Measurements from ENCODE around the gene CELSR2.
"Not testable (repeated sequence)": the region's sequence is repeated elsewhere in the genome, so short reads cannot be mapped to it uniquely, and the experiment has no call there.

CELSR2 gene

DNA sequence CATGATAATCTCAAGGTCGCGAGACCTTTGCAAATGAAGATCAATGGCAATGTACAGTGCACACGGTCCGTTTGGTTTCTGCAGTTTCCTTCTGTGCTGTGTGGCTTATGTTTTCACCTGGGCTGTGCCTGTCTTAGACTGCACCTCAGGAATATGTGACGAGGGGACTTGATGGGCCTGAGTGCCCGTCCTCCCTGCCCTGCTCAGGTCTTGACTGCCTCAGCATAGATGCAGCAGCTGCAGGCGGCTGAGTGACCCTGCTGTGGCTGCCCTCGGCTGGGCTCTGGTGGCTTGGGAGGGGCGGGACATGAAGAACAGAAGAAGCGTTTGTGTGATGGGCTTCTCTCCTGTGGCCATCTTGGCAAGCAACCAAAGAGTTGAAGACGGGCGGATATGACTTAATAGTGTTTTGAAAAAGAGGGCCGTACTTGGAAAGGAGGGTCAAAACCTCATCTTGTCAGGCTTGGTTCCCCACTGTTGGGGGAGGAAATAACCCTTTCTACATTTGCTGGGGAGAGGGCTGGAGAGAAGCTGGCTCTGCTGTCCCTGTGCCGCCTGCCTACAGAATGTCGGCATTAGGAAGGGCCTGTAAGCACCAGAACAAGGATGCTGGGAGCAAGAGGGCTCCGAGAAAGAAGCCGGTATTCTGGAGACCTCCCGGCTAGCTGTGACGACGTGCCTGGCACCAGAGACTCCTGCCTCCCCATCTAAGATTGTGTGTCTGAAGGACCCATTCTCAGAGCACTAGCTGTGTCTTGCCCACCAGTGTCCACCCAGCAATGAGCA lies 50.4 kb downstream of the CELSR2 start:
- TF ChIP-seq, protein P1, sequence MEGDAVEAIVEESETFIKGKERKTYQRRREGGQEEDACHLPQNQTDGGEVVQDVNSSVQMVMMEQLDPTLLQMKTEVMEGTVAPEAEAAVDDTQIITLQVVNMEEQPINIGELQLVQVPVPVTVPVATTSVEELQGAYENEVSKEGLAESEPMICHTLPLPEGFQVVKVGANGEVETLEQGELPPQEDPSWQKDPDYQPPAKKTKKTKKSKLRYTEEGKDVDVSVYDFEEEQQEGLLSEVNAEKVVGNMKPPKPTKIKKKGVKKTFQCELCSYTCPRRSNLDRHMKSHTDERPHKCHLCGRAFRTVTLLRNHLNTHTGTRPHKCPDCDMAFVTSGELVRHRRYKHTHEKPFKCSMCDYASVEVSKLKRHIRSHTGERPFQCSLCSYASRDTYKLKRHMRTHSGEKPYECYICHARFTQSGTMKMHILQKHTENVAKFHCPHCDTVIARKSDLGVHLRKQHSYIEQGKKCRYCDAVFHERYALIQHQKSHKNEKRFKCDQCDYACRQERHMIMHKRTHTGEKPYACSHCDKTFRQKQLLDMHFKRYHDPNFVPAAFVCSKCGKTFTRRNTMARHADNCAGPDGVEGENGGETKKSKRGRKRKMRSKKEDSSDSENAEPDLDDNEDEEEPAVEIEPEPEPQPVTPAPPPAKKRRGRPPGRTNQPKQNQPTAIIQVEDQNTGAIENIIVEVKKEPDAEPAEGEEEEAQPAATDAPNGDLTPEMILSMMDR (IDR thresholded peaks at IDR 0.05), result no peak
- TF ChIP-seq ZFX (IDR thresholded peaks at IDR 0.05; ENCODE audit: borderline replicate concordance), result no peak
- H3K27ac ChIP-seq, result no peak overlapping the region

DNA sequence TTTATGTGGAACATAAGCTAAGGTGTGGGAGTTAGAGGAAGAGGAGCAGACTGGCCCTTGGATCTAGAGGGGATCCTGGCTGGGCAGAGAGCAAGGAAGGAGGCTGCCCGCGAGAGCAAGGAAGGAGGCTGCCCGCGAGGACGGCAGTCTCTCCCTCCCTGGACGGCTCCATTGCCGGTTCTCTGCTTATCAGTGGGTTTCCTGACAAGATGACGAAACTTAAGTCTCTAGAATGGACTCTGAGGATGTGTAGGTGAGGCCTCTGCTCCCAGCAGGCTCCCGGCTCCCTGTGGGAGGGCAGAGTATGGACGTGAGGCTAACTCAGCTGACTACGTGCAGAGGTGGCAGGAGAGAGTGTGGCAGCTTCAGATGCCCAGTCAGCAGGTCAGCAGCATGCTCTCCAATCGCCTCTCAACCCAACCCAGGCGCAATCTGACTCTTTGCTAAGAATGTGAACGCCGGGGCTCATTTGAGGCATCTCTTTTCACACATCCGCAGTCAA lies 51.4 kb downstream of the CELSR2 start:
- no peak for TF ChIP-seq ZFX (IDR thresholded peaks at IDR 0.05; ENCODE audit: borderline replicate concordance)
- TF ChIP-seq, protein P1 (IDR thresholded peaks at IDR 0.05), result no peak
- no peak overlapping the region for H3K27ac ChIP-seq

DNA sequence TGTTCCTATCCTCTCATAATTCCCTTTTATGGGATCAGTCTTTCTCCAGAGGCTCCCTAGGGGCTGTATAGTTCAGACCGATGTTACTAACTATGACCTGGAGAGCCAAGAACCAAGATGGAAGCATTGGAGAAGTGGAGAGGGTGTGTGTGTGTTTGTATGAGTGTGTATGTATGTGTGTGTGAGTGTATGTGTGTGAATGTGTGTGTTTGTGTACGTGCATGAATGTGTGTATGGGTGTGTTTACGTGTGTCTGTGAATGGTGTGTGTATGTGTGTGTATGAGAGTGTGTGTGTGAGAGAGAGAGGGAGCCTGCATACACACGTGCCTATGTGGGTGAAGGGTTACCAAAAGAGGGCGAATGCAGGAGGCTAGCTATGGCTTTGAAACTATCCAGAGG lies 52.5 kb downstream of the CELSR2 start:
- no peak overlapping the region for H3K27ac ChIP-seq
- TF ChIP-seq, protein P1 (IDR thresholded peaks at IDR 0.05), result no peak
- TF ChIP-seq ZFX (IDR thresholded peaks at IDR 0.05; ENCODE audit: borderline replicate concordance), result no peak

DNA sequence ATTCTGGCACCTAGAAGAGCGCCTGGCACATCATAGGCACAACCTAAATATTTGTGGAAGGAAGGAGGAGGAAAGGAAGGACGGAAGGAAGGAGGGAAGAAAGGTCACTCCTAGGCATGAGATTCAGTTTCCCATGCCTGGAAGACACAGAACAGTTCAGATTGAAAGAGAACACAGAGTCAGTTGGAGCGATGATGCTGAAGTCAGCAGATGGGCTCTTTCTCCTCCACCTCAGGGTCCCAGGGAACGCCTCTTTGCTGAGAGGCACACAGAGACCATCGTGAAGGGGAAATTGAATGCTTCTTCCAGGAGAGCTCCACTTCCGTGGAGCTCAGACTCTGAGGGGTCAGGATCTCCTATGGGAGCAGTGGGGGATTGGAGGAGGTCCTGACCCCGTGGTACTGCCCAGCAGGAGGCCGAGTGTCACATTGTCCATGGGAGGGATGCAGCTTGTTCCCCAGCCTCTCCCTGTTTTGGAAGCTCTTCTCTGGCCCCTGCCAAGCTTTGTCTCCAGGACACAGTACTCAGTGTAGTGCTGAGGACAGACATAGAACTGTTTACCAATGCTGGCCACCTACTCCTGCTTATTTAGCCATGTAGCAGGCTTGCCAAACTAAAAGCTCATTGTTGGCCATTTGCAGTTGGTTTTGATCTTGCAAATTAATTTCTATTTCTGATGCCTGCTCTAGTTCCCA lies 55.0 kb downstream of the CELSR2 start:
- TF ChIP-seq, protein P1 (IDR thresholded peaks at IDR 0.05), result no peak
- TF ChIP-seq ZFX (IDR thresholded peaks at IDR 0.05; ENCODE audit: borderline replicate concordance), result no peak
- no peak overlapping the region for H3K27ac ChIP-seq

DNA sequence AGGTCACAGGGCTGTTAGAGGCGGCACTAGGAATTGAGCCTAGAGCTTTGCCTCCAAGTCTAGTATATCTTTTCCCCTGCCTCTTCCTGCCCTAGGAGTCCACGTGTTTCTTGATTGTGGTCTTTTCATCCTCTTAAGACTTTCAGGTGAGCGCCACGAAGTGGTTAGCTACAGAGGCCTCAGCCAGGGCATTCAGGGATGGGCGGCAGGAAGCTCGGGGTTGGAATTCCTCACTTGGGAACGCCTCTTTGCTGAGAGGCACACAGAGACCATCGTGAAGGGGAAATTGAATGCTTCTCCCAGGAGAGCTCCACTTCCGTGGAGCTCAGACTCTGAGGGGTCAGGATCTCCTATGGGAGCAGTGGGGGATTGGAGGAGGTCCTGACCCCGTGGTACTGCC lies 56.7 kb downstream of the CELSR2 start:
- H3K27ac ChIP-seq, result not testable (repeated sequence)

DNA sequence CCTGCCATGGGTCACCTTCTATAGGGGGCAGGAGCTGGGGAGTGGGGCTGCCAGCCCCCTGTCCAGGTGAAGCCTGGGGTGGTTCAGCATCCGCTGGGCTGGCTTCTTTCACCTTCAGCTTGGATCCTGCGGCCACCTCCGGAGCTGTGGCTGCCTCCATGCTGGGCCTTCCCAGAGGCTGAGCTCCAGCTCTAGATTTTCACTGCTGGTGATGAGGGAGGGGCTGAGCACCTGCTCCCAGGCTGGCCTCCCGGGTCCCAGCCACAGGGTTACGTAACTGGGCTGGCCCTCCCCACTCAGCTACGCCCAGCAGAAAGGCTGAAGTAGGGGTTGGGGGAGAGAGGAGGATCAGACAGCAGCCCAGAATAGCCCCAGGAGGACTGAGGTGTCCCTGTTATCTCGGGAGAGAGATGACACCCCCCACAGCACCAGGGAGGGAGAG lies 57.5 kb downstream of the CELSR2 start, which contains the start of gene MYBPHL:
Gene MYBPHL (minus strand): TSS at position 180 of the 442 bp plus-strand sequence. CDS start 20 bp downstream, at position 160.
- TF ChIP-seq ZFX (IDR thresholded peaks at IDR 0.05; ENCODE audit: borderline replicate concordance), result no peak
- TF ChIP-seq, protein P1 (IDR thresholded peaks at IDR 0.05), result no peak
- no peak within 1 kb of the TSS for H3K27ac ChIP-seq

DNA sequence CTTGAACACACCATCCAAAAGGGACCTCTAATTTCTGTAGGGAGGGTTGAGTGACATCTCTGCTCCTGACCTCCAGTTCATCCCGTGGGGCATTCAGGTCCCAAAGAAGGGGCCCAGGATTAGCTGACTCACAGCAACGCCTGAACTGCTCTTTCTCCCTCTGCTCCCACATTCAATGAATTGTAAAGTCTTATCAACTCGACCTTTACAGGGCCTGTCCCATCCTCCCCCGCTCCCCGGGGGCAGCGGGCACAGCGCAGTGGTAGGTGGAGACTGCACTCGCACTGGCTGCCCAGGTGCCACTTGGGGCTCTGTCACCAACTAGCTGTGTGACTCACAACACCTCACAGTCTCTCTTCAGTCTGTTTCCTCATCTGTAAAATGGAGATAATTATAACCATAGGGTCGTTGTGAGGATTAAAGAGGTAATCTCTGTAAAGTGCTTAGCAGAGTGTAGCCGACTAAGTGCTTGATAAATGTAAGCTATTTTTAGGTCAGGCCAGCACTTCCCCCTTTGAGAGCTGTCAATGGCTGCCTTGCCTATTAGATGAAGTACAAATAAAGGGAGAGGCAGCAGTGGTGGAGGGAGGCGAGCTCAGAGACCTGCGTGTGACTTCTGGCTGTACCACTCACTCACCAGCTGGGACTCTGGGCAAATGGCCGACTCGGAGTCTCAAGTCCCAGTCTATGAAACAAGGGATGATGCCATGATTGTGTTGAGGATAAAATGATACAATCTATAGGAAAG lies 58.1 kb downstream of the CELSR2 start:
- TF ChIP-seq, protein P1 (IDR thresholded peaks at IDR 0.05), result no peak
- TF ChIP-seq ZFX (IDR thresholded peaks at IDR 0.05; ENCODE audit: borderline replicate concordance), result no peak
- no peak overlapping the region for H3K27ac ChIP-seq
